Activated naive CD8-positive, alpha-beta T cell treated with anti-CD3 and anti-CD28 coated beads, Interleukin-2, amount 50 U/mL, for 24 hours (primary cell): ENCODE measurements around the gene MLPH.

Source experiments
- ATAC-seq: fragments of 150-1000 bp; cut with Tn5 transposase; one replicate; pipeline ENCODE4 v1.10.0; 2021
- DNase-seq: peaks from one replicate; pipeline ENCODE4 v3.0.0; 2021
- H3K27ac Mint-ChIP-seq: one replicate; pipeline ENCODE4 v1.8.0; 2021; ENCODE audit warnings: mild to moderate bottlenecking, mixed read lengths
- H3K27me3 Mint-ChIP-seq: one replicate; pipeline ENCODE4 v1.8.0; 2021; ENCODE audit warnings: mixed read lengths
- H3K36me3 Mint-ChIP-seq: one replicate; pipeline ENCODE4 v1.8.0; 2021; ENCODE audit warnings: low read depth, mixed read lengths
- H3K4me1 Mint-ChIP-seq: one replicate; pipeline ENCODE4 v1.8.0; 2021; ENCODE audit warnings: mixed read lengths
- H3K4me3 Mint-ChIP-seq: one replicate; pipeline ENCODE4 v1.8.0; 2021; ENCODE audit warnings: mild to moderate bottlenecking, moderate library complexity, mixed read lengths
- H3K9me3 Mint-ChIP-seq: one replicate; pipeline ENCODE4 v1.8.0; 2021; ENCODE audit warnings: mixed read lengths

The MLPH gene

GRCh38 chr2:237556773-237557632, 70.0 kb downstream of the MLPH start:
- Mint-ChIP-seq H3K36me3 (no peaks in the 10 kb centered on the region), H3K4me1 (peaks cover 10% of the 10 kb centered on the region), H3K4me3 (no peak overlapping the region), H3K27me3 (peaks cover 15% of the 10 kb centered on the region), H3K9me3 (peaks cover 10% of the 10 kb centered on the region), H3K27ac (no peak overlapping the region)
- peak; percentile 71 for ATAC-seq
- no peak for DNase-seq

- H3K9me3 Mint-ChIP-seq = peaks cover 10% of the 10 kb centered on the region
- DNase-seq = no peak
- no peak overlapping the region for H3K27ac Mint-ChIP-seq
- H3K4me1 Mint-ChIP-seq = peaks cover 10% of the 10 kb centered on the region
- no peak for ATAC-seq
- peaks cover 15% of the 10 kb centered on the region for H3K27me3 Mint-ChIP-seq
- H3K36me3 Mint-ChIP-seq = no peaks in the 10 kb centered on the region
- no peak overlapping the region for H3K4me3 Mint-ChIP-seq
Measured at GRCh38 chr2:237557633-237558015, 70.6 kb downstream of the MLPH start.

- ATAC-seq (no peak), DNase-seq (no peak)
- H3K27ac Mint-ChIP-seq = no peak overlapping the region
- no peaks in the 10 kb centered on the region for H3K36me3 Mint-ChIP-seq
- H3K9me3 Mint-ChIP-seq = peaks cover 10% of the 10 kb centered on the region
- H3K4me3 Mint-ChIP-seq = no peak overlapping the region
- peaks cover 10% of the 10 kb centered on the region for H3K4me1 Mint-ChIP-seq
- peaks cover 15% of the 10 kb centered on the region for H3K27me3 Mint-ChIP-seq
Measured at GRCh38 chr2:237558961-237559641, 72.0 kb downstream of the MLPH start.

- H3K4me3 Mint-ChIP-seq = no peak overlapping the region
- ATAC-seq (no peak), DNase-seq (no peak)
- H3K27me3 Mint-ChIP-seq = peaks cover 14% of the 10 kb centered on the region
- peaks cover 10% of the 10 kb centered on the region for H3K4me1 Mint-ChIP-seq
- peaks cover 2% of the 10 kb centered on the region for H3K9me3 Mint-ChIP-seq
- no peak overlapping the region for H3K27ac Mint-ChIP-seq
- H3K36me3 Mint-ChIP-seq = no peaks in the 10 kb centered on the region
Measured at GRCh38 chr2:237561221-237561620, 74.2 kb downstream of the MLPH start.

- H3K36me3 Mint-ChIP-seq = no peaks in the 10 kb centered on the region
- H3K27me3 Mint-ChIP-seq = peaks cover 4% of the 10 kb centered on the region
- no peaks in the 10 kb centered on the region for H3K9me3 Mint-ChIP-seq
- no peak overlapping the region for H3K27ac Mint-ChIP-seq
- no peaks in the 10 kb centered on the region for H3K4me1 Mint-ChIP-seq
- ATAC-seq (no peak), DNase-seq (no peak)
- no peak overlapping the region for H3K4me3 Mint-ChIP-seq
Measured at GRCh38 chr2:237563816-237564215, 76.8 kb downstream of the MLPH start.

GRCh38 chr2:237564526-237565131, 77.6 kb downstream of the MLPH start:
- Mint-ChIP-seq H3K27ac (no peak overlapping the region), H3K27me3 (peaks cover 4% of the 10 kb centered on the region)

GRCh38 chr2:237565974-237566373, 78.9 kb downstream of the MLPH start:
- H3K4me3 Mint-ChIP-seq = no peak overlapping the region
- no peaks in the 10 kb centered on the region for H3K36me3 Mint-ChIP-seq
- peaks cover 2% of the 10 kb centered on the region for H3K27me3 Mint-ChIP-seq
- H3K4me1 Mint-ChIP-seq = no peaks in the 10 kb centered on the region
- H3K27ac Mint-ChIP-seq = no peak overlapping the region
- no peak for DNase-seq
- no peaks in the 10 kb centered on the region for H3K9me3 Mint-ChIP-seq
- ATAC-seq = no peak

More at GRCh38 chr2:237564526-237565131, 77.6 kb downstream of the MLPH start:
- DNase-seq = no peak
- Mint-ChIP-seq H3K9me3 (no peaks in the 10 kb centered on the region), H3K4me1 (no peaks in the 10 kb centered on the region), H3K36me3 (no peaks in the 10 kb centered on the region), H3K4me3 (no peak overlapping the region)
- ATAC-seq = no peak

GRCh38 chr2:237566401-237567235, 79.6 kb downstream of the MLPH start, which contains the start of gene PRLH:
Gene PRLH (plus strand): TSS chr2:237566574. CDS start chr2:237566574, 0 bp downstream.
- DNase-seq (no peak), ATAC-seq (no peak)
- Mint-ChIP-seq H3K27ac (no peak within 1 kb of the TSS), H3K36me3 (no peaks in the 10 kb centered on the region), H3K4me1 (peaks cover under 1% of the 10 kb centered on the region), H3K9me3 (no peaks in the 10 kb centered on the region), H3K4me3 (no peak within 1 kb of the TSS), H3K27me3 (peaks cover 2% of the 10 kb centered on the region)

- Mint-ChIP-seq H3K27me3 (peaks cover 7% of the 10 kb centered on the region), H3K4me3 (no peak overlapping the region), H3K9me3 (no peaks in the 10 kb centered on the region), H3K4me1 (peaks cover 6% of the 10 kb centered on the region), H3K27ac (no peak overlapping the region), H3K36me3 (no peaks in the 10 kb centered on the region)
- no peak for ATAC-seq
- DNase-seq = no peak
Measured at GRCh38 chr2:237567276-237568029, 80.4 kb downstream of the MLPH start.

- H3K9me3 Mint-ChIP-seq = no peaks in the 10 kb centered on the region
- H3K36me3 Mint-ChIP-seq = no peaks in the 10 kb centered on the region
- no peak overlapping the region for H3K4me3 Mint-ChIP-seq
- H3K4me1 Mint-ChIP-seq = peaks cover 6% of the 10 kb centered on the region
- DNase-seq (no peak), ATAC-seq (no peak)
- peaks cover 7% of the 10 kb centered on the region for H3K27me3 Mint-ChIP-seq
- no peak overlapping the region for H3K27ac Mint-ChIP-seq
Measured at GRCh38 chr2:237568121-237568660, 81.1 kb downstream of the MLPH start.

- Mint-ChIP-seq H3K27ac (no peak overlapping the region), H3K9me3 (no peaks in the 10 kb centered on the region), H3K27me3 (peaks cover 7% of the 10 kb centered on the region), H3K36me3 (no peaks in the 10 kb centered on the region), H3K4me3 (no peak overlapping the region), H3K4me1 (peaks cover 6% of the 10 kb centered on the region)
- DNase-seq (no peak), ATAC-seq (no peak)
Measured at GRCh38 chr2:237569041-237569440, 82.0 kb downstream of the MLPH start.

- Mint-ChIP-seq H3K9me3 (no peaks in the 10 kb centered on the region), H3K4me1 (peaks cover 6% of the 10 kb centered on the region), H3K27ac (no peak overlapping the region), H3K4me3 (no peak overlapping the region), H3K36me3 (no peaks in the 10 kb centered on the region), H3K27me3 (peaks cover 5% of the 10 kb centered on the region)
- DNase-seq (no peak), ATAC-seq (no peak)
Measured at GRCh38 chr2:237569896-237570295, 82.8 kb downstream of the MLPH start.

GRCh38 chr2:237570776-237571335, 83.8 kb downstream of the MLPH start:
- H3K27me3 Mint-ChIP-seq = peaks cover 5% of the 10 kb centered on the region
- H3K4me1 Mint-ChIP-seq = peaks cover 6% of the 10 kb centered on the region
- no peak overlapping the region for H3K4me3 Mint-ChIP-seq
- H3K36me3 Mint-ChIP-seq = no peaks in the 10 kb centered on the region
- H3K9me3 Mint-ChIP-seq = no peaks in the 10 kb centered on the region
- no peak overlapping the region for H3K27ac Mint-ChIP-seq
- DNase-seq = no peak
- ATAC-seq = no peak
